Suppressor macrophage treated with lipopolysaccharide for 1 hour (primary cell): ENCODE measurements around the gene C16orf86.

Experiments
- DNase-seq, 3 donors: peaks; one replicate each; pipeline ENCODE4 v3.0.0-alpha.2; 2020 to 2022

The C16orf86 gene

GRCh38 chr16:67654403-67654911, 12.2 kb upstream of the C16orf86 start:
- DNase-seq = no peak

GRCh38 chr16:67655363-67655762, 11.3 kb upstream of the C16orf86 start:
- DNase-seq = no peak

- DNase-seq = no peak
These were observed 10.1 kb upstream of the C16orf86 start for GRCh38 chr16:67656344-67657016.

GRCh38 chr16:67657017-67657608, 9.5 kb upstream of the C16orf86 start:
- DNase-seq = no peak

- no peak for DNase-seq
These were observed 8.7 kb upstream of the C16orf86 start for GRCh38 chr16:67657751-67658518.

GRCh38 chr16:67658849-67659674, 7.6 kb upstream of the C16orf86 start:
- DNase-seq = no peak

GRCh38 chr16:67659675-67660563, 6.7 kb upstream of the C16orf86 start, which contains the start of gene ACD:
TSS of gene ACD (minus strand) at chr16:67660260. CDS start at chr16:67660220, 40 bp downstream.
- peak; percentile 97 to 100 (median 99) for DNase-seq

- DNase-seq = peak; percentile 96 to 98 (median 97)
These were observed 6.0 kb upstream of the C16orf86 start, which contains the start of gene PARD6A for GRCh38 chr16:67660564-67661028. TSS of gene PARD6A (plus strand) at chr16:67660960. CDS start at chr16:67661039, 79 bp downstream.

GRCh38 chr16:67661101-67661761, 5.4 kb upstream of the C16orf86 start:
- DNase-seq = peak in 2 of 3 donors; percentile 18 to 31

GRCh38 chr16:67661886-67662652, 4.5 kb upstream of the C16orf86 start:
- DNase-seq = no peak

- DNase-seq = no peak
These were observed 4.0 kb upstream of the C16orf86 start for GRCh38 chr16:67662653-67663010.

GRCh38 chr16:67663151-67663876, 3.3 kb upstream of the C16orf86 start:
- DNase-seq = peak; percentile 56 to 75 (median 58)

- no peak for DNase-seq
These were observed 2.8 kb upstream of the C16orf86 start for GRCh38 chr16:67663877-67664222.

- DNase-seq = no peak
These were observed 2.4 kb upstream of the C16orf86 start for GRCh38 chr16:67664258-67664657.

- DNase-seq = no peak
These were observed 1.7 kb upstream of the C16orf86 start for GRCh38 chr16:67664871-67665270.

GRCh38 chr16:67665598-67665997, 1.0 kb upstream of the C16orf86 start:
- no peak for DNase-seq

GRCh38 chr16:67666032-67666551, 522 bp upstream of the C16orf86 start:
- peak; percentile 31 to 67 (median 41) for DNase-seq

- no peak for DNase-seq
These were observed 821 bp downstream of the C16orf86 start for GRCh38 chr16:67667453-67667816.

- peak; percentile 90 to 93 (median 92) for DNase-seq
These were observed 1.3 kb downstream of the C16orf86 start for GRCh38 chr16:67667817-67668494.
